GM23338 (cell line): ENCODE results near the gene ANKS1B. TPM values are rescaled to one million over a fixed set of nuclear protein-coding genes. Genes with fewer than 3 reads are reported as not detected.

Source experiments
- ATAC-seq: fragments of 200-7000 bp; cut with Tn5 transposase; 3 replicates; pipeline ENCODE4 v1.9.1; 2020
- DNase-seq: peaks from one replicate; pipeline ENCODE4 v3.0.0-alpha.2; 2015; ENCODE audit warnings: low spot score
- H2AFZ ChIP-seq: fragments of 200-600 bp; sonication (generic); 2 replicates; pipeline ENCODE4 v1.8.0; 2016; ENCODE audit warnings: antibody characterized with exemption, mild to moderate bottlenecking, moderate library complexity
- H3F3A ChIP-seq: fragments of 200-600 bp; sonication (generic); replicated peaks from 2 replicates; pipeline ENCODE4 v1.8.0; 2017; ENCODE audit warnings: antibody characterized with exemption, mixed run types, low read depth
- H3K27ac ChIP-seq: fragments of 200-600 bp; sonication (generic); 2 replicates; pipeline ENCODE4 v1.6.1; 2016; ENCODE audit warnings: low read depth
- H3K27me3 ChIP-seq: fragments of 200-600 bp; sonication (generic); 2 replicates; pipeline ENCODE4 v1.8.0; 2016; ENCODE audit warnings: mild to moderate bottlenecking, mixed run types, moderate library complexity; ENCODE audit not compliant: insufficient read depth
- H3K36me3 ChIP-seq: fragments of 200-600 bp; sonication (generic); 2 replicates; pipeline ENCODE4 v1.8.0; 2016; ENCODE audit warnings: mild to moderate bottlenecking; ENCODE audit not compliant: insufficient read depth
- H3K4me1 ChIP-seq: fragments of 200-600 bp; sonication (generic); 2 replicates; pipeline ENCODE4 v1.8.0; 2016; ENCODE audit warnings: mild to moderate bottlenecking, moderate library complexity; ENCODE audit not compliant: insufficient read depth
- H3K4me2 ChIP-seq: fragments of 200-600 bp; sonication (generic); 2 replicates; pipeline ENCODE4 v1.7.1; 2017; ENCODE audit warnings: mixed run types
- H3K4me3 ChIP-seq: fragments of 200-600 bp; sonication (generic); 2 replicates; pipeline ENCODE4 v1.6.1; 2016; ENCODE audit warnings: mixed run types
- H3K79me2 ChIP-seq: fragments of 200-600 bp; sonication (generic); replicated peaks from 2 replicates; pipeline ENCODE4 v1.8.0; 2017; ENCODE audit warnings: mild to moderate bottlenecking; ENCODE audit not compliant: insufficient read depth
- H3K9me2 ChIP-seq: fragments of 200-600 bp; sonication (generic); 2 replicates; pipeline ENCODE4 v1.8.0; 2017; ENCODE audit not compliant: insufficient read depth
- H4K20me1 ChIP-seq: fragments of 200-600 bp; sonication (generic); replicated peaks from 2 replicates; pipeline ENCODE4 v1.8.0; 2017; ENCODE audit warnings: mild to moderate bottlenecking; ENCODE audit not compliant: insufficient read depth
- H3K27ac Mint-ChIP-seq: 2 replicates; pipeline ENCODE4 v1.8.0; 2020; ENCODE audit warnings: inconsistent platforms, mild to moderate bottlenecking, moderate library complexity, mixed read lengths
- H3K27me3 Mint-ChIP-seq: 3 replicates; pipeline ENCODE4 v1.8.0; 2022; ENCODE audit warnings: low read depth, mild to moderate bottlenecking, moderate library complexity, mixed read lengths, inconsistent platforms; ENCODE audit not compliant: insufficient read depth, poor library complexity
- H3K36me3 Mint-ChIP-seq: 3 replicates; pipeline ENCODE4 v1.8.0; 2021; ENCODE audit warnings: low read depth, mild to moderate bottlenecking, inconsistent platforms, moderate library complexity, mixed read lengths
- H3K4me1 Mint-ChIP-seq: 3 replicates; pipeline ENCODE4 v1.8.0; 2020; ENCODE audit warnings: mild to moderate bottlenecking, inconsistent platforms, mixed read lengths
- H3K4me3 Mint-ChIP-seq: 3 replicates; pipeline ENCODE4 v1.8.0; 2021; ENCODE audit warnings: moderate library complexity, mild to moderate bottlenecking, inconsistent platforms, mixed read lengths
- H3K9me3 Mint-ChIP-seq: 3 replicates; pipeline ENCODE4 v1.8.0; 2020; ENCODE audit warnings: moderate library complexity, mild to moderate bottlenecking, inconsistent platforms, mixed read lengths
- CREB1 ChIP-seq: fragments of 250-450 bp; sonication (Bioruptor Pico); IDR thresholded peaks from 2 replicates; pipeline ENCODE4 v1.5.0; 2020; ENCODE audit warnings: low read depth, mild to moderate bottlenecking, moderate library complexity
- CTCF ChIP-seq, 2 experiments: fragments of 200-600 bp in 1 of 2; sonication (generic) in 1 of 2; conservative IDR thresholded peaks; 2 replicates each; pipeline versions ENCODE4 v1.5.1 to v1.6.1; 2016 to 2017; ENCODE audit warnings: antibody characterized with exemption in 2 of 2, low read depth in 2 of 2, mild to moderate bottlenecking in 2 of 2, moderate library complexity in 1 of 2
- EZH2 ChIP-seq: fragments of 200-600 bp; sonication (generic); IDR thresholded peaks from one replicate; pipeline ENCODE4 v1.8.0; 2017; ENCODE audit warnings: antibody characterized with exemption, mild to moderate bottlenecking, low read depth; ENCODE audit not compliant: unreplicated experiment
- EZH2phosphoT487 ChIP-seq: fragments of 200-600 bp; sonication (generic); IDR thresholded peaks from one replicate; pipeline ENCODE4 v1.8.1; 2018; ENCODE audit warnings: antibody characterized with exemption; ENCODE audit not compliant: unreplicated experiment
- NANOG ChIP-seq: IDR thresholded peaks from 2 replicates; pipeline ENCODE4 v1.6.1; 2016; ENCODE audit warnings: antibody characterized with exemption, borderline replicate concordance
- POLR2AphosphoS5 ChIP-seq: IDR thresholded peaks from 2 replicates; pipeline ENCODE4 v1.6.1; 2016; ENCODE audit warnings: antibody characterized with exemption, low read depth
- REST ChIP-seq: IDR thresholded peaks from one replicate; pipeline ENCODE4 v1.6.1; 2018; ENCODE audit warnings: antibody characterized with exemption; ENCODE audit not compliant: unreplicated experiment
- STAT1 ChIP-seq: IDR thresholded peaks from one replicate; pipeline ENCODE4 v1.6.1; 2016; ENCODE audit warnings: antibody characterized with exemption; ENCODE audit not compliant: unreplicated experiment
- ZNF114 ChIP-seq: fragments of 250-450 bp; sonication (Bioruptor Pico); IDR thresholded peaks from 2 replicates; pipeline ENCODE4 v1.5.0; 2020; ENCODE audit warnings: mild to moderate bottlenecking, moderate library complexity
- ZNF331 ChIP-seq: fragments of 250-450 bp; sonication (Bioruptor Pico); IDR thresholded peaks from 2 replicates; pipeline ENCODE4 v1.5.0; 2020; ENCODE audit warnings: low read depth, mild to moderate bottlenecking, moderate library complexity
- ZNF462 ChIP-seq: fragments of 250-450 bp; sonication (Bioruptor Pico); IDR thresholded peaks from 2 replicates; pipeline ENCODE4 v1.5.0; 2020; ENCODE audit warnings: mild to moderate bottlenecking, moderate library complexity
- polyA plus RNA-seq: library from polyadenylated mRNA; unstranded; fragments of >200 nt; fragmentation: Nextera tagmentation; extraction: Ambion mirVana; gene quantifications from 2 replicates; pipeline ENCODE4 v1.2.1, GENCODE V29; 2016
- total RNA-seq: library from RNA; depleted of rRNA; stranded (reverse); fragments of >200 nt; shearing (Covaris generic); gene quantifications from 2 replicates; pipeline ENCODE4 v1.2.3, GENCODE V29; 2014

ANKS1B gene
- total and polyA plus RNA-seq, 2 experiments from 2014 or later = 4.3 to 5.8 TPM

- no peak overlapping the region for H2AFZ ChIP-seq
- no peak for DNase-seq
- no peak overlapping the region for H3K4me3 Mint-ChIP-seq
These were observed 280.7 kb downstream of the ANKS1B start for GRCh38 chr12:99704036-99704435.

GRCh38 chr12:99700032-99700431, 284.7 kb downstream of the ANKS1B start:
- Histone ChIP-seq H3F3A (no peaks in the 10 kb centered on the region), H3K9me2 (no peaks in the 10 kb centered on the region), H2AFZ (no peak overlapping the region), H4K20me1 (no peaks in the 10 kb centered on the region), H3K27me3 (no peaks in the 10 kb centered on the region), H3K27ac (no peak overlapping the region), H3K4me3 (no peak overlapping the region), H3K36me3 (no peaks in the 10 kb centered on the region), H3K79me2 (no peaks in the 10 kb centered on the region), H3K4me2 (no peak overlapping the region), H3K4me1 (no peaks in the 10 kb centered on the region; the same call in 1 of the 2 replicates)
- peaks cover 8% of the 10 kb centered on the region; the same call in 2 of the 3 replicates for H3K4me1 Mint-ChIP-seq
- no peak overlapping the region for H3K27ac Mint-ChIP-seq
- H3K27me3 Mint-ChIP-seq = no peaks in the 10 kb centered on the region
- no peak for ATAC-seq
- H3K4me3 Mint-ChIP-seq = no peak overlapping the region
- no peaks in the 10 kb centered on the region for H3K9me3 Mint-ChIP-seq
- no peaks in the 10 kb centered on the region for H3K36me3 Mint-ChIP-seq
- no peak for DNase-seq
- TF ChIP-seq REST (no peak), NANOG (no peak), EZH2phosphoT487 (no peak), ZNF462 (CRISPR knock-in tag) (no peak), ZNF114 (CRISPR knock-in tag) (no peak), STAT1 (no peak), EZH2 (no peak), ZNF331 (no peak), CREB1 (CRISPR knock-in tag) (no peak), CTCF (conservative IDR thresholded peaks at IDR 0.05; ENCODE audit: low read depth in 2 of 2) (no peak), POLR2AphosphoS5 (no peak)

More at GRCh38 chr12:99704036-99704435, 280.7 kb downstream of the ANKS1B start:
- no peaks in the 10 kb centered on the region for H3K36me3 ChIP-seq
- no peaks in the 10 kb centered on the region for H4K20me1 ChIP-seq
- H3K27me3 Mint-ChIP-seq = no peaks in the 10 kb centered on the region
- no peaks in the 10 kb centered on the region for H3F3A ChIP-seq
- no peak for ATAC-seq
- no peaks in the 10 kb centered on the region for H3K36me3 Mint-ChIP-seq
- no peak overlapping the region for H3K4me2 ChIP-seq
- TF ChIP-seq ZNF331 (no peak), EZH2phosphoT487 (no peak), ZNF114 (CRISPR knock-in tag) (no peak)
- no peaks in the 10 kb centered on the region for H3K79me2 ChIP-seq
- H3K9me2 ChIP-seq = no peaks in the 10 kb centered on the region
- H3K4me1 Mint-ChIP-seq = peaks cover 5% of the 10 kb centered on the region; the same call in 2 of the 3 replicates
- no peak overlapping the region for H3K27ac ChIP-seq
- H3K9me3 Mint-ChIP-seq = no peaks in the 10 kb centered on the region
- H3K4me3 ChIP-seq = no peak overlapping the region
- H3K27ac Mint-ChIP-seq = no peak overlapping the region
- no peaks in the 10 kb centered on the region for H3K27me3 ChIP-seq
- no peaks in the 10 kb centered on the region; the same call in 1 of the 2 replicates for H3K4me1 ChIP-seq
